AG08396 (cell line): ENCODE data around the gene TMEM127.

ENCODE experiments used
- DNase-seq: peaks from one replicate; pipeline ENCODE4 v3.0.0; 2012; ENCODE audit warnings: low spot score, mixed read lengths

Gene TMEM127

DNA sequence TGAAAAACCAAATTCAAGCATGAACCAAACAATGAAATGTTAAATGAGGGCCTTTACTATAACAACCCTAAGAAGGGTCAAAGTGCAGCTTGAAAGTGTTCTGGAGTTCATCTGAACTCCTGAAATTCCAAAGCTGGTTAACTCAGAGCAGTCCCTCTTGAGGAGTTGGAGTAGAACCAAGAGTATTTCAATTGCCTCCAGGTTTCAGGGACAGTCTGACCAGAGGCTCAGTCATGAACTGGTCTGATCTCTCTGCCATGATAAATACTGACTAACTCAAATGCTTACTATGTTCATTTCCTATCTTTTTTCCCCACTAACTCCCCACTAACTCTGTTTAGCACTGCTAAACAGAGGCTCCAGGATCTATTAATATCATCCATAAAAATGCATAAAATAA, 59.9 kb downstream of the TMEM127 start:
- DNase-seq: peak; percentile 61

GRCh38 chr2:96204836-96205624, 60.8 kb downstream of the TMEM127 start:
- no peak for DNase-seq

DNA sequence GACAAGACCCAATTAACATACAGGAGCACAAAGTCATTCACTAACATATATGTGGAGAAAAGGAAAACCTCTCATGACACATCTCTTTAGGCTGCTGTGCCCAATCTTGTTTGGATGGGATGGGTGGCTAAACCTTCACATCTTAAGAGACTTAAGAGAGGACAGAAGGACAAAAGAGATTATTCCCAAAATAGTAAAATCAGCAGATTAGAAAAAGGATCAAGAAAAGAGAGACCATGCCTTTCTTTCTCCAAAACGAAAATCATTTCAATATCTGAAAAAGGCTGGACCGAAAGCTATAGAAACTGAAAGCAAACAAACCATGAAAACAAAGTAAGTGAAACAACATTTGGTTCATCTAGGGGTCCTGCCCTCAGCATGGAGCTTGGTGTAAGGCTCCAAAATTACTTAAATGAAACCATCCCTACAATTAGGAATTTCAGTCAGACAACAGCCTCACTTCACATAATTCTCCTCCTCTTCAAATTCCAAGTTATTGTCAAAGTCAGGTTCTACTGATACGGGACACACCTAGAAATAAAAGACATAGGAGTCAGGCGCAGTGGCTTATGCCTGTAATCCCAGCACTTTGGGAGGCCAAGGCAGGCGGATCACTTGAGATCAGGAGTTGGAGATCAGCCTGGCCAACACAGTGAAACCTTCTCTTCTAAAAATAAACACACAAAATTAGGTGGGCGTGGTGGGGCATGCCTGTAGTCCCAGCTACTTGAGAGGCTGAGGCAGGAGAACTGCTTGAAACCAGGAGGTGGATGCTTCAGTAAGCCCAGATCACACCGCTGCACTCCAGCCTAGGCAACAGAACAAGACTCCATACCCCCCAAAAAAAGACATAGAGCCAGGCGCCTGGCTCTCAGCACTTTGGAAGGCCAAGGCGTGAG, 62.4 kb downstream of the TMEM127 start:
- no peak for DNase-seq

- no peak for DNase-seq
Observed at GRCh38 chr2:96202152-96202854, 63.5 kb downstream of the TMEM127 start.

- no peak for DNase-seq
Observed at GRCh38 chr2:96201338-96201737, 64.5 kb downstream of the TMEM127 start.

DNA sequence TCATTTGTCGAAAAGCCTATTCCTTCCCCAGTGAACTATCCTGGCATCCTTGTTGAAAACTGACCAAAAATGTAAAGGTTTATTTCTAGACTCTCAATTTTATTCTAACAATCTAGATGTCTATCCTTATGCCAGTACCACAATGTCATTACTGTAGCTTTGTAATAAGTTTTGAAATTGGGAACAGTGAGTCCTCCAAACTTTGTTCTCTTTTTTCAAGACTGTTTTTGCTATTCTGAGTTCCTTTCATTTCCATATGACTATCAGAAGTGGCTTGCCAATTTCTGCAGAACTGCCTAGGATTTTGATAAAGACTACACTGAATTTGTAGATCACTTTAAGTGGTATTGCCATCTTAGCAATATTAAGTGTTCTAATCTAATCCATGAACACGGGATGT, 66.9 kb downstream of the TMEM127 start:
- no peak for DNase-seq
